ENCODE results near the gene MMP12.
"Not testable (repeated sequence)": the region's sequence is repeated elsewhere in the genome, so short reads cannot be mapped to it uniquely, and the experiment has no call there.

Gene MMP12

GRCh38 chr11:102912482-102912830, 37.7 kb upstream of the MMP12 start:
- Histone ChIP-seq H3K23ac (ENCODE audit: low read length) (no peak overlapping the region), H3K36me3 (ENCODE audit: control insufficient read depth, insufficient read depth, low read length) (no peaks in the 10 kb centered on the region), H3K56ac (ENCODE audit: low read length) (peak overlapping the region; percentile 42), H3K27ac (ENCODE audit: low read depth, low read length) (no peak overlapping the region), H4K8ac (ENCODE audit: low read depth, low read length) (peak overlapping the region; percentile 15), H2AK5ac (ENCODE audit: low read length) (no peak overlapping the region), H3K4me3 (ENCODE audit: low read length) (no peak overlapping the region), H3K27me3 (ENCODE audit: insufficient read depth, low read length, poor library complexity) (no peaks in the 10 kb centered on the region), H3K4me2 (ENCODE audit: low read length) (no peak overlapping the region), H3K79me2 (ENCODE audit: control insufficient read depth, insufficient read depth, low read length) (no peaks in the 10 kb centered on the region), H2BK5ac (ENCODE audit: low read length) (no peak overlapping the region), H3K18ac (ENCODE audit: low read length) (no peak overlapping the region), H3K4ac (ENCODE audit: low read depth, low read length) (no peak overlapping the region), H3K9ac (ENCODE audit: low read length) (no peak overlapping the region), H3K4me1 (ENCODE audit: control insufficient read depth, low read depth, low read length) (peaks cover 2% of the 10 kb centered on the region), H2BK15ac (replicated peaks; ENCODE audit: low read depth) (no peak overlapping the region), H2BK120ac (ENCODE audit: low read depth, low read length) (no peak overlapping the region), H4K5ac (ENCODE audit: low read length) (peak overlapping the region; percentile 91), H3K79me1 (ENCODE audit: low read length) (no peaks in the 10 kb centered on the region)
- peak; percentile 40 for DNase-seq
- WGBS (ENCODE audit: extremely low coverage, insufficient coverage, low lambda C conversion rate) = no CpG with 5 or more reads among the region's 2 CpGs

- no peak overlapping the region for H2BK15ac ChIP-seq (replicated peaks; ENCODE audit: low read depth)
- H3K79me2 ChIP-seq (ENCODE audit: control insufficient read depth, insufficient read depth, low read length) = no peaks in the 10 kb centered on the region
- H3K27ac ChIP-seq (ENCODE audit: low read depth, low read length) = peak overlapping the region; percentile 38
- H3K4ac ChIP-seq (ENCODE audit: low read depth, low read length) = peak overlapping the region; percentile 28
- no peak overlapping the region for H3K4me3 ChIP-seq (ENCODE audit: low read length)
- no peak overlapping the region for H2BK120ac ChIP-seq (ENCODE audit: low read depth, low read length)
- no peak overlapping the region for H3K56ac ChIP-seq (ENCODE audit: low read length)
- no peak overlapping the region for H2AK5ac ChIP-seq (ENCODE audit: low read length)
- H2BK5ac ChIP-seq (ENCODE audit: low read length) = no peak overlapping the region
- no peak overlapping the region for H3K23ac ChIP-seq (ENCODE audit: low read length)
- no peaks in the 10 kb centered on the region for H3K79me1 ChIP-seq (ENCODE audit: low read length)
- no peak overlapping the region for H3K4me2 ChIP-seq (ENCODE audit: low read length)
- H3K36me3 ChIP-seq (ENCODE audit: control insufficient read depth, insufficient read depth, low read length) = no peaks in the 10 kb centered on the region
- H3K27me3 ChIP-seq (ENCODE audit: insufficient read depth, low read length, poor library complexity) = no peaks in the 10 kb centered on the region
- no peak overlapping the region for H4K5ac ChIP-seq (ENCODE audit: low read length)
- H4K8ac ChIP-seq (ENCODE audit: low read depth, low read length) = no peak overlapping the region
- peak overlapping the region; percentile 25 for H3K18ac ChIP-seq (ENCODE audit: low read length)
- no CpG with 5 or more reads among the region's 13 CpGs for WGBS (ENCODE audit: extremely low coverage, insufficient coverage, low lambda C conversion rate)
- DNase-seq = peak; percentile 95
- peaks cover 2% of the 10 kb centered on the region for H3K4me1 ChIP-seq (ENCODE audit: control insufficient read depth, low read depth, low read length)
- no peak overlapping the region for H3K9ac ChIP-seq (ENCODE audit: low read length)
Observed at GRCh38 chr11:102911758-102912481, 37.1 kb upstream of the MMP12 start.

GRCh38 chr11:102905848-102906247, 31.1 kb upstream of the MMP12 start:
- H4K5ac ChIP-seq (ENCODE audit: low read length); H3K23ac ChIP-seq (ENCODE audit: low read length); H3K4ac ChIP-seq (ENCODE audit: low read depth, low read length); H2AK5ac ChIP-seq (ENCODE audit: low read length); H2BK15ac ChIP-seq (replicated peaks; ENCODE audit: low read depth); H3K4me1 ChIP-seq (ENCODE audit: control insufficient read depth, low read depth, low read length); H3K36me3 ChIP-seq (ENCODE audit: control insufficient read depth, insufficient read depth, low read length); H2BK5ac ChIP-seq (ENCODE audit: low read length); H3K79me2 ChIP-seq (ENCODE audit: control insufficient read depth, insufficient read depth, low read length); H3K27ac ChIP-seq (ENCODE audit: low read depth, low read length); H2BK120ac ChIP-seq (ENCODE audit: low read depth, low read length); H4K8ac ChIP-seq (ENCODE audit: low read depth, low read length); H3K79me1 ChIP-seq (ENCODE audit: low read length); H3K56ac ChIP-seq (ENCODE audit: low read length); H3K9ac ChIP-seq (ENCODE audit: low read length); H3K4me2 ChIP-seq (ENCODE audit: low read length); H3K18ac ChIP-seq (ENCODE audit: low read length); H3K4me3 ChIP-seq (ENCODE audit: low read length); DNase-seq; H3K27me3 ChIP-seq (ENCODE audit: insufficient read depth, low read length, poor library complexity): not testable (repeated sequence)
- WGBS (ENCODE audit: extremely low coverage, insufficient coverage, low lambda C conversion rate) = no CpG with 5 or more reads among the region's 5 CpGs

- H4K8ac ChIP-seq (ENCODE audit: low read depth, low read length); H3K4me1 ChIP-seq (ENCODE audit: control insufficient read depth, low read depth, low read length); H2BK120ac ChIP-seq (ENCODE audit: low read depth, low read length); H3K4me2 ChIP-seq (ENCODE audit: low read length); H4K5ac ChIP-seq (ENCODE audit: low read length); H3K4me3 ChIP-seq (ENCODE audit: low read length); H2BK15ac ChIP-seq (replicated peaks; ENCODE audit: low read depth); H3K79me1 ChIP-seq (ENCODE audit: low read length); H3K27me3 ChIP-seq (ENCODE audit: insufficient read depth, low read length, poor library complexity); H3K36me3 ChIP-seq (ENCODE audit: control insufficient read depth, insufficient read depth, low read length); H3K79me2 ChIP-seq (ENCODE audit: control insufficient read depth, insufficient read depth, low read length); H2AK5ac ChIP-seq (ENCODE audit: low read length); H3K23ac ChIP-seq (ENCODE audit: low read length): not testable (repeated sequence)
- Histone ChIP-seq H2BK5ac (ENCODE audit: low read length) (peak overlapping the region; percentile 58), H3K4ac (ENCODE audit: low read depth, low read length) (peak overlapping the region; percentile 36), H3K56ac (ENCODE audit: low read length) (peak overlapping the region; percentile 62), H3K27ac (ENCODE audit: low read depth, low read length) (peak overlapping the region; percentile 45), H3K9ac (ENCODE audit: low read length) (peak overlapping the region; percentile 26), H3K18ac (ENCODE audit: low read length) (peak overlapping the region; percentile 90)
- DNase-seq = peak; percentile 50
- WGBS (ENCODE audit: extremely low coverage, insufficient coverage, low lambda C conversion rate) = no CpG with 5 or more reads among the region's 5 CpGs
Observed at GRCh38 chr11:102903895-102904294, 29.1 kb upstream of the MMP12 start.

GRCh38 chr11:102900346-102900745, 25.6 kb upstream of the MMP12 start:
- no peak overlapping the region for H2BK5ac ChIP-seq (ENCODE audit: low read length)
- no peak overlapping the region for H2AK5ac ChIP-seq (ENCODE audit: low read length)
- H3K9ac ChIP-seq (ENCODE audit: low read length) = no peak overlapping the region
- no peak overlapping the region for H3K4me2 ChIP-seq (ENCODE audit: low read length)
- no peak for DNase-seq
- no peak overlapping the region for H3K4me3 ChIP-seq (ENCODE audit: low read length)
- H3K56ac ChIP-seq (ENCODE audit: low read length) = no peak overlapping the region
- no peak overlapping the region for H4K5ac ChIP-seq (ENCODE audit: low read length)
- H3K27ac ChIP-seq (ENCODE audit: low read depth, low read length) = no peak overlapping the region
- H3K27me3 ChIP-seq (ENCODE audit: insufficient read depth, low read length, poor library complexity) = no peaks in the 10 kb centered on the region
- no CpG with 5 or more reads among the region's 2 CpGs for WGBS (ENCODE audit: extremely low coverage, insufficient coverage, low lambda C conversion rate)
- peak overlapping the region; percentile 16 for H3K4ac ChIP-seq (ENCODE audit: low read depth, low read length)
- no peak overlapping the region for H2BK120ac ChIP-seq (ENCODE audit: low read depth, low read length)
- H3K79me1 ChIP-seq (ENCODE audit: low read length) = no peaks in the 10 kb centered on the region
- H3K4me1 ChIP-seq (ENCODE audit: control insufficient read depth, low read depth, low read length) = no peaks in the 10 kb centered on the region
- H2BK15ac ChIP-seq (replicated peaks; ENCODE audit: low read depth) = no peak overlapping the region
- no peaks in the 10 kb centered on the region for H3K36me3 ChIP-seq (ENCODE audit: control insufficient read depth, insufficient read depth, low read length)
- H3K79me2 ChIP-seq (ENCODE audit: control insufficient read depth, insufficient read depth, low read length) = no peaks in the 10 kb centered on the region
- no peak overlapping the region for H3K18ac ChIP-seq (ENCODE audit: low read length)
- no peak overlapping the region for H4K8ac ChIP-seq (ENCODE audit: low read depth, low read length)
- H3K23ac ChIP-seq (ENCODE audit: low read length) = no peak overlapping the region

- no peaks in the 10 kb centered on the region for H3K36me3 ChIP-seq (ENCODE audit: control insufficient read depth, insufficient read depth, low read length)
- H3K56ac ChIP-seq (ENCODE audit: low read length) = no peak overlapping the region
- H3K4me1 ChIP-seq (ENCODE audit: control insufficient read depth, low read depth, low read length) = no peaks in the 10 kb centered on the region
- no peak overlapping the region for H2AK5ac ChIP-seq (ENCODE audit: low read length)
- H3K27ac ChIP-seq (ENCODE audit: low read depth, low read length) = no peak overlapping the region
- no peak overlapping the region for H3K23ac ChIP-seq (ENCODE audit: low read length)
- no CpG with 5 or more reads among the region's 1 CpG for WGBS (ENCODE audit: extremely low coverage, insufficient coverage, low lambda C conversion rate)
- H3K9ac ChIP-seq (ENCODE audit: low read length) = no peak overlapping the region
- no peaks in the 10 kb centered on the region for H3K79me1 ChIP-seq (ENCODE audit: low read length)
- H3K79me2 ChIP-seq (ENCODE audit: control insufficient read depth, insufficient read depth, low read length) = no peaks in the 10 kb centered on the region
- H3K4ac ChIP-seq (ENCODE audit: low read depth, low read length) = no peak overlapping the region
- H3K4me3 ChIP-seq (ENCODE audit: low read length) = no peak overlapping the region
- DNase-seq = no peak
- no peak overlapping the region for H4K8ac ChIP-seq (ENCODE audit: low read depth, low read length)
- no peak overlapping the region for H2BK5ac ChIP-seq (ENCODE audit: low read length)
- H4K5ac ChIP-seq (ENCODE audit: low read length) = no peak overlapping the region
- H3K18ac ChIP-seq (ENCODE audit: low read length) = no peak overlapping the region
- H3K27me3 ChIP-seq (ENCODE audit: insufficient read depth, low read length, poor library complexity) = no peaks in the 10 kb centered on the region
- no peak overlapping the region for H2BK120ac ChIP-seq (ENCODE audit: low read depth, low read length)
- no peak overlapping the region for H2BK15ac ChIP-seq (replicated peaks; ENCODE audit: low read depth)
- no peak overlapping the region for H3K4me2 ChIP-seq (ENCODE audit: low read length)
Observed at GRCh38 chr11:102891736-102892135, 17.0 kb upstream of the MMP12 start.

Data from mesendoderm (in vitro differentiated cells).